Limb (tissue), 2 donors: ENCODE results near the gene IL17REL.

Source experiments
- DNase-seq, 2 donors: peaks; one replicate each; pipeline ENCODE4 v3.0.0-alpha.2; 2016; ENCODE audit errors: extremely low spot score in 2 of 2

The IL17REL gene

DNA sequence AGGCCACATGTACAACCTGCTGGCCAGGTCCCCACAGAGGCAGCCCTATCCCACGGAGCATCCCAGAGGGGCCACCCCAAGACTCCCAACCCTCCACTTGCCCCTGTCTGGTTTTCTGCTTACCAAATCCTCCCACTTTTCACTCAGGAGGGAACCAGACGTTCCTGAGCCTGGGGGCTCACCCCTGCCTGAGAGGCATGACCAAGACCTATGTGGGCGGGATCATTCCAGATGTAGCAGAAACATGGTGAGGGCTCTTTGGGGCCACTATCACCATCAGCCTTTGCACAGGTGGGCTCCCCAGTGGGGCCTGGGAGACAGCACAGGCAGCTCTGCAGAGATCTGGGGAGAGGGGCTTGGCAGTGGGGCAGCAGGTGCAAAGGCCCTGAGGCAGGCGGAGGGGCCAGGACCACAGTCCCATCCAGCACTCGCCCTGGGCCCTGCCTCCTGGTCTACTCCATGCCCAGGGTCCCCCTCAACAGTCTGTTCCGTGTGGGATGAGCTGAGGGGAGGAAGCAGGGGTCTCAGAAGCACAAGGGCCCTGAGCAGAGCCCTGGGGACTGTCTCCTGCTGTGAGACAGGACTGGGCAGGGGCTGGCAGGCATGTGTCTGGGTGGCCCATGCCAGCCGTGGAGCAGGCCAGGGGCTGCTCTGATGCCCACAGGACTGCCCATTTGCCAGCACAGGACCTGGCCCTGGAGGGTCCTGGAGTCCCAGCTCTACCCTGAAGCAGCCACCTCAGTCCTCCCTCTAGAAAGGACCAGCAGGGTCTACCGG is 42.6 kb downstream of the IL17REL start:
- peak in 1 of 2 donors; percentile 32 for DNase-seq

DNA sequence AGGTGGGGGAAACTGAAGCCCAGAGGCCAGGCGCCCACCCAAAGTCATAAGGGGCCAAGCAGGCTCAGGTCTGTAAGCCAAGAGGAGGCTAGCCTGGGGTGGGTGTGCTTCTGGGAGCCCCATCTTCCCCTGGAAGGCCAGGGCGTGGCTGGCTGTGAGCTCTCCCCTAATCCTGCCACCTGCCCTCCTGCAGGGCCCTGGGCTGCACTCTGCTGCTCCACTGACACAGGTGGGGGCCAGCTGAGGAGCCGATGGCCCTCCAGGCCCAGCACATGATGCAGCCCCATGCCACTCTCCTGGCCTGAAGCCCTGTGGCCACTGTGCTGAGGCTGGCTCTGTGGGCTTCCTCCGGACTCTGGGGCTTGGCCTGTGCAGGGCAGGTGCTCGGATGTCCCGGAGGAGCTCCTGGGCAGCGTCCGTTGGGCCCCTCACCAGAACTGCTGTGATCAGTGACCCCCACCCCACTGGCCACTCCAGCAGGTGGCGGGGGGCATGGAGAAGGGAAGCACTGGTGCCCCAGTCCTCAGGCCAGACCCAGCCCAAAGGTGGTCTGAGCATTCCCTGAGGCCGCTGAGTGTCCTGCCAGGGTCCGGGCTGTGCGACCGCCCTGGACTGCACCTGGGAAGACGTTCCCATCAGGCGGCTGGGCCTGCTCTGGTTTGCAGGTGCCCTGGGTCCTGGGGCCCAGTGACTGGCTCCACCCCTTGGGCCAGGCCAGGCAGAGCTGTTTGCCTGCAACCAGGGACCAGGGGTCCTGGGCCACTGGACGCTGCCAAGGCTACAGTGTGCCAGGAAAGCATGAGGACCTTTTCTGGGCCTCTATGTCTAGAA is 43.5 kb downstream of the IL17REL start:
- peak in 1 of 2 donors; percentile 29 for DNase-seq

GRCh38 chr22:49968313-49968830 is 44.2 kb downstream of the IL17REL start:
- DNase-seq, result peak in 1 of 2 donors; percentile 30

GRCh38 chr22:49967706-49968208 is 44.8 kb downstream of the IL17REL start:
- peak in 1 of 2 donors; percentile 36 for DNase-seq

- peak in 1 of 2 donors; percentile 42 for DNase-seq
These were observed 45.5 kb downstream of the IL17REL start for GRCh38 chr22:49966774-49967705.

DNA sequence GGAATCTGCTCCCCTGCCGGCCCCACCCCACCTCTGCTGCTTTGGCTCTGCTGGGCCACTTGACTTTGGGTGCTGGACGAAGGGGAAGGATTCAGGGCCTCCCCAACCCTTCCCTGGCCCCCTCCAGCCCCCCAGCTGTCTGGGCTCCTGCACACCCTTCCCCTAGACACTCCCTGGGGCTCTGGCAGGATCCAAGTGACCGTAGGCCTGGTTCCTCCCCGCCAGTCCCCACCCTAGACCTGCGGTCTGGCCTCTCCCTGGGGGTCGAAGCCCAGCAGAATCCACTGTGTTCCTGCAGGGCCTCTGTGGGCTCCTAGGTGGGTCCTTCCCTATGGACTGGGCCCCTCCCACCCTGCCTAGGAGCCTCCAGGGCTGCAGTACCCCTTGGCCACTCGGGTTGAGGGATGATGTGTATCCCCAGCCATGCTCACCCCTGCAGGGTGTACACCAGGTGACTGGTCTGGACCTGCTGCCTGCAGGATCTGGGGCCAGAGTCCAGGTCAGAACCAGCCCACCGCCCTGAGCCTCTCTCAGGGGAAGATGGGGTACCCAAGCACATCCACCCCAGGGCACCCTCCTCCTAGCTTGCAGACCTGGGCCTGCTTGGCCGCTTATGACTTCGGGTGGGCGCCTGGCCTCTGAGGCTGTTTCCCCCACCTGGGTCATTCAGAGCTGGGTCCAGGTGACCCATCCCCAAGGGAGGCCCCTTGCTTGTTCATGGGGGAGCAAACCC is 46.4 kb downstream of the IL17REL start:
- DNase-seq, result peak in 1 of 2 donors; percentile 28

DNA sequence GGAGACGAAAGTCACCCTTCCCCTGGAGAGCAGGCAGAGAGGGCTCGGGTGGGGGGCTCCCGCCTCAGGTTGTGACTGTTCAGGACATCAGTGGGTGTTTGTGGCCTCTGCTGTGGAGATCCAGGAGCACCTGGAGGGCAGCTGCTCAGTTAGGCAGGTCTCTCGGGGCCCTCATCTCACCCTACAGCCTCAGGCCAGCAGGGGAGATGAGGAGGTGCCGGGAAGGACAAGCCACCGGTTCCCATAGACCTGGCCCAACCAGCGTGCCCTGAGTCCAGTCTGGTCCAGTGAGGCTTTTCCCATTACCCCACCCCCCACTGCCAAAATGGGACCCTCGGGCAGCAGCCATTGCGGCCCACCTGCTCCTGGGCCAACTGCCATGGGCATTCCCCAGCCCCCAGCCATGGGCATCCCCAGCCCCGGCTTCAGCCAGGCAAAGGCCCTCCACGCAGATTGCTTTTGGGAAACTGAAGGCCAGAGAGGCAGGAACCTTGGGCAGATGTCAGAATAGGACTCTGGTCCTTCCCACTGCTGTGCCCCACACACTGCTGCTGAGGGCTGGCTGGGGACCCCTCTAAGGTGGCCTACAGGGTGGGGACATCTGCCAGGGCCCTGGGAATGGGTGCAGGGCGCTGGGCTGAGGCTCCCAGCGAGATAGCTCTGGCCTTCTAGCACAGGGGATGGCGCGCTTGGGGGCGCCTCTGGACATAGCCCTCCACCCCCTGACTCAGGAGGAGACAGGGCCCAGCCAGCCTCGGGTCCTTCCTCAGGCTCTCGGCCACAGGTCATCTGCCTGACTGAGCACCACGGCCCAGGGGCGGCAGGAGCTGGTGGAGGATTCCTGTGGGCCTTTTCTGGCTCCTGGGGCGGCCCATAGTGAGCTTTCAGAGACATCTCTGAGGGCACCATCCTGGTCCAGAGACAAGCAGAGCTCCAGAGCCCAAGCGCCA is 47.2 kb downstream of the IL17REL start:
- DNase-seq, result peak in 1 of 2 donors; percentile 29

DNA sequence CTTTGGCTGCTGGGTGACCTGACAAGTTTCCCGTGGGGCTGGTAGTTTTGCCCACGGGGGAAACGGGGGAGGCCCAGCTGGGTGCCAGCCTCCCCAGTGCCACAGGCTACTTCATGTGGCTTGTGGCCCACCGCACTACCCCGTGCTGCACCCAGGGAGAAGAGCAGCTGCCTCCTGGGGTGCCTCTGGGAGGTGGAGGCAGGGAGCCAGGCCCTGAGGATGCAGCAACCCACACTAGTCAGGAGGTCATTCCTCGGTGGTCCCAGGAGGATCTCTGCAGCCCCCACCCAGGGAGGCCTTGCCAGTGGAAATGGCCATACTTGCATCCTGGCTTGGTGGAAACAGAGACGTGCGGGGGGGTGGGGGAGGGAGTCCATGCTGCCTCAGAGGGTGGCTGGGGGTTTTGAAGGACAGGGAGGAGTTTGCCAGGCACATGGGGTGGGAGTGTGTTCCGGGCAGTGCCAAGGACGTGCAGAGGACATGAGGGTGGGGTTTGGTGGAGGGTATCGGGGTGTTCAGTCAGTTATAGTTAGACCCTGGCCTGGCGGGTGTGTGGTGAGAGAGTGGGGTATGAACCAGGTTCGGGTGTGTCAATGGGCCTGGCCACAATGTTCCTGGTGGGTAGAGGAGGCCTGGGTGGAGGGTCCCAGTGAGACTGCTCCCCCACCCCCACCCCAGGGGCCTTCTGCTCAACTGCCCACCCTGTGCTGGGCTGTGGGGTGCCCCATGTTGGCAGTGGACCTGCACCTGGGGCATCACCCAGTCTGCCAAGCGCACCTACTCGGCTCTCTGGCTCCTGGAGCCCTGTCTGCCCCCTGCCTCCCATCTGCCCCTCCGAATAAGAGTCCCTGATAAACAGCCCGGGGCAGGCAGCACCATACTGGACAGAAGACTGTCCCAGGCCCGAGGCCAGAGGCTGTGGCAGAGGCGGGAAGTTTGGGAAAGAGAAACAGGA is 48.2 kb downstream of the IL17REL start:
- DNase-seq, result peak in 1 of 2 donors; percentile 28

GRCh38 chr22:49963647-49964026 is 48.9 kb downstream of the IL17REL start:
- no peak for DNase-seq

GRCh38 chr22:49962751-49963646 is 49.6 kb downstream of the IL17REL start:
- DNase-seq, result peak in 1 of 2 donors; percentile 44

DNA sequence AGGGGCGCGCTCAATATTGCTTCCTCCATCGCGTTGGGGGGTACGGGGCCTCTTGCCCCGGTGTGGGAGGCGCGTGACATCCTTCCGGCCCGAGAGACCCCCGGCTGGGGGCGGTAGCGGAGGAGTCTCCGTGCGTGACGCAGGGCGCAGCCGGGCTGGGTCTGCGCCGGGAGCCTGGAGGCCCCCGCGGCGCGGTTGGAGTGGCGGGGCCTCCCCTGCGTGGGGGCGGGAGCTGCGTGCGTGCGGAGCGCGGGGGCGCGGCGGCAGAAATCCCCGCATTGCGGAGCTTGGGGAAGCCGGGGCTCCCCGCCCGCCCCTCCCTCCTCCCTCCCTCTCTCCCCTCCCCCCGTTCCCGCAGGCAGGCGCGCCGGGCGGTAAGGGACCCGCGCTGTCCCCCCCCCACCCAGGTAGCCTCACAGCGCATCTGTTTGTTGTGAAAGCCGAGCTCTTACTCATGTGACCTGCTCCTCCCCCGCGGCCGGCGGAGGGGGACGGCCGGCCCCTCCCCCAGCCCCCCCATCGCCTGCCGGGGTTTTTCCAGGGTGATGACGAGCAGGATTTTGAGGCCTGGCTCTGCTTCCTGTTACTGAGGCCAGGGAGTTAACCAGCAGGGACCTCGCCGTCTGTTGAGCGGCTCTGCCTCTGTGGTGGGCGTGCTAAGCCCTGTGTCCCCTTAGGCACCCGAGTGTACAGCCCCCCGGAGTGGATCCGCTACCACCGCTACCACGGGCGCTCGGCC is 50.4 kb downstream of the IL17REL start:
- DNase-seq, result peak; percentile 55 to 87

DNA sequence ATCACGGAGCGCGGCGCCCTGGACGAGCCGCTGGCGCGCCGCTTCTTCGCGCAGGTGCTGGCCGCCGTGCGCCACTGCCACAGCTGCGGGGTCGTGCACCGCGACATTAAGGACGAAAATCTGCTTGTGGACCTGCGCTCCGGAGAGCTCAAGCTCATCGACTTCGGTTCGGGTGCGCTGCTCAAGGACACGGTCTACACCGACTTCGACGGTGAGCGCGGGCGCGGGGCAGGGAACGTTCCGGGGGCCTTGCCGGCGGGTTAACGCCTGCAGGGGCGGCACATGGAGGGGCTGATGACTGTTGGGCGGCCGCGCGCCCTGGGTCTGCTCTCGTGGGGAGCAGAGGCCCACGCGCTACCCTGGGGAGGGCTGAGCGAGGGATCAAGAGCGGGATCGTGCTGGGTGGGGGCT is 51.0 kb downstream of the IL17REL start:
- DNase-seq, result no peak

GRCh38 chr22:49961005-49961600 is 51.5 kb downstream of the IL17REL start:
- peak in 1 of 2 donors; percentile 68 for DNase-seq

DNA sequence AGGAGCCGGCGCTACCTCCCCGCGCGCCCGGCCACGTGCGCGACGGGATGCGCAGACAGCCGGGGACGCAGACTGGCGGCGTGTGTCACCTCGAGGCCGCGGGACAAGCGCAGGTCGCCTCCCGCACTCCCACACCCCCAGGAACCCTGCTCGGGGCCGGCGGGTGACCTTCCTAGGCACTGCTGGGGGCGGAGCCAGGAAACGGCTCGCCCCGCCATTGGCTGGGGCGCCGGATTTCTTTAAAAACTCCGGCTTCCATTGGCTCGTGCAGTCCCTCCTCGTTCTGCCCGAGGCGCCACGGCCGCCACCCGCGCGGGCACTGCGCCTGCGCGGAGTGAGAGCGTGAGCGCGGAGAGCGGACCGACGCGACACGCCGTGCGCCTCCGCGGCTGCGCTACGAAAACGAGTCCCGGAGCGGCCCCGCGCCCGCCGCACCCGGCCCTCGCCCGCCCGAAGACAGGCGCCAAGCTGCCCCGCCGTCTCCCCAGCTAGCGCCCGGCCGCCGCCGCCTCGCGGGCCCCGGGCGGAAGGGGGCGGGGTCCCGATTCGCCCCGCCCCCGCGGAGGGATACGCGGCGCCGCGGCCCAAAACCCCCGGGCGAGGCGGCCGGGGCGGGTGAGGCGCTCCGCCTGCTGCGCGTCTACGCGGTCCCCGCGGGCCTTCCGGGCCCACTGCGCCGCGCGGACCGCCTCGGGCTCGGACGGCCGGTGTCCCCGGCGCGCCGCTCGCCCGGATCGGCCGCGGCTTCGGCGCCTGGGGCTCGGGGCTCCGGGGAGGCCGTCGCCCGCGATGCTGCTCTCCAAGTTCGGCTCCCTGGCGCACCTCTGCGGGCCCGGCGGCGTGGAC is 52.2 kb downstream of the IL17REL start, which contains the start of gene PIM3:
Gene PIM3, plus strand, starts transcription at position 614 of the 846 bp plus-strand sequence. Its CDS starts 176 bp downstream, at position 790.
- peak; percentile 95 to 96 for DNase-seq

DNA sequence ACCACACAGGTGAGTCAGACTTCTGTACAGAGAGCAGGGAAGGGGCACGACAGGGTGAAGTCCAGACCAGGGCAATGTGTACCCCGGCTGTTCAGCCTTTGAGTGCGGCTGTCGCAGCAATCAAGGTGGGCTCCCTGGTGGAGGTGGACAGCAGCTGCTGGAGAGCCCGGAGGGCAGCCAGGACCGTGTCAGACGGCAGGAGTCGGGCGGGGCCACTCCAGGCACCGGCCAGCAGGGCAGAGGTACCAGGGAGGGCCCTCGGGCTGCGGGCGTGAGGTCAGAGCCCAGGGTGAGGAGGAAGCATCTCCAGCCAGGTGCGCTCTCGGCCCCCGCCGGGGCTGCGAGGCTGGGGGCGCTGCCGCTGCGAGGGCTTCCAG is 52.8 kb downstream of the IL17REL start:
- DNase-seq, result peak in 1 of 2 donors; percentile 72
